Endodermal cell (in vitro differentiated cells): Measurements from ENCODE around the gene PDE7B. TPM values are rescaled to one million over a fixed set of nuclear protein-coding genes. Genes with fewer than 3 reads are reported as not detected.
A peak's percentile ranks its signal among the peaks of the same experiment; 100 is the strongest.

Source experiments
- DNase-seq: peaks from one replicate; pipeline ENCODE4 v3.0.0-alpha.2; 2017
- H3K27ac ChIP-seq: 2 replicates; pipeline ENCODE4 v1.5.1; 2013; ENCODE audit warnings: mild to moderate bottlenecking, low read depth, low read length, moderate library complexity
- H3K27me3 ChIP-seq: 2 replicates; pipeline ENCODE4 v1.6.1; 2013; ENCODE audit warnings: mild to moderate bottlenecking, low read length, moderate library complexity; ENCODE audit not compliant: insufficient read depth, control insufficient read depth, poor library complexity, severe bottlenecking
- H3K36me3 ChIP-seq: 2 replicates; pipeline ENCODE4 v1.7.0; 2013; ENCODE audit warnings: mild to moderate bottlenecking, low read length, moderate library complexity; ENCODE audit not compliant: control insufficient read depth, insufficient read depth
- H3K4me1 ChIP-seq: one replicate; pipeline ENCODE4 v1.7.0; 2013; ENCODE audit warnings: low read length; ENCODE audit not compliant: control insufficient read depth, insufficient read depth
- H3K4me3 ChIP-seq: 2 replicates; pipeline ENCODE4 v1.5.1; 2013; ENCODE audit warnings: mild to moderate bottlenecking, low read length, moderate library complexity
- H3K9ac ChIP-seq: 2 replicates; pipeline ENCODE4 v1.6.1; 2013; ENCODE audit warnings: mild to moderate bottlenecking, low read length, moderate library complexity; ENCODE audit not compliant: poor library complexity, severe bottlenecking; ENCODE audit errors: extremely low read depth
- H3K9me3 ChIP-seq: 2 replicates; pipeline ENCODE4 v1.6.1; 2013; ENCODE audit warnings: mild to moderate bottlenecking, low read length, moderate library complexity; ENCODE audit not compliant: control insufficient read depth
- H3K27ac Mint-ChIP-seq: 2 replicates; pipeline ENCODE4 v1.8.0; 2020; ENCODE audit warnings: mixed read lengths
- H3K27me3 Mint-ChIP-seq: 2 replicates; pipeline ENCODE4 v1.8.0; 2021; ENCODE audit warnings: mild to moderate bottlenecking, mixed read lengths; ENCODE audit not compliant: insufficient read depth
- H3K36me3 Mint-ChIP-seq: 2 replicates; pipeline ENCODE4 v1.8.0; 2020; ENCODE audit warnings: low read depth, mixed read lengths
- H3K4me1 Mint-ChIP-seq: 2 replicates; pipeline ENCODE4 v1.8.0; 2020; ENCODE audit warnings: mixed read lengths
- H3K4me3 Mint-ChIP-seq: 2 replicates; pipeline ENCODE4 v1.8.0; 2020; ENCODE audit warnings: mild to moderate bottlenecking, moderate library complexity, mixed read lengths
- H3K9me3 Mint-ChIP-seq: 2 replicates; pipeline ENCODE4 v1.8.0; 2020; ENCODE audit warnings: mild to moderate bottlenecking, mixed read lengths
- WGBS, 2 experiments: methylation state at CpG; one replicate each; pipeline versions ENCODE4 v1.1.5 to v1.1.7; 2013; ENCODE audit warnings: missing lambda C conversion rate in 2 of 2, mixed read lengths in 1 of 2; ENCODE audit not compliant: insufficient coverage in 1 of 2, insufficient read length in 1 of 2; 5-methylcytosine and 5-hydroxymethylcytosine counted together
- total RNA-seq, 2 donors: library from RNA; stranded (reverse); fragmentation: NEBNext Ultra II Directional in 1 of 2; extraction: Animal tissue kit (Norgen Biotek cat#: 25700) in 1 of 2; gene quantifications; 2 replicates in 1 of 2; 3 replicates in 1 of 2; pipeline ENCODE4 v1.2.1, GENCODE V29; 2021
- TF ChIP-seq, protein P1 (sequence below): fragments of 200-600 bp; sonication (generic); conservative IDR thresholded peaks from 2 replicates; pipeline ENCODE4 v1.5.0; 2021; ENCODE audit warnings: antibody characterized with exemption, mild to moderate bottlenecking

The PDE7B gene
- total RNA-seq, 2 donors from 2014 or later = 0.26 TPM; not detected in 1

- no peaks in the 10 kb centered on the region for H3K27me3 ChIP-seq
- Mint-ChIP-seq H3K36me3 (no peaks in the 10 kb centered on the region), H3K27me3 (no peaks in the 10 kb centered on the region), H3K27ac (no peak overlapping the region), H3K4me3 (no peak overlapping the region), H3K9me3 (peaks cover 3% of the 10 kb centered on the region), H3K4me1 (peaks cover 19% of the 10 kb centered on the region)
- WGBS, 2 experiments = 89% methylated on average over 3 of the region's 3 CpGs; no CpG with 5 or more reads in 1 of the 2 experiments
- no peak overlapping the region for H3K4me3 ChIP-seq
- H3K9me3 ChIP-seq = no peaks in the 10 kb centered on the region
- TF ChIP-seq, protein P1, sequence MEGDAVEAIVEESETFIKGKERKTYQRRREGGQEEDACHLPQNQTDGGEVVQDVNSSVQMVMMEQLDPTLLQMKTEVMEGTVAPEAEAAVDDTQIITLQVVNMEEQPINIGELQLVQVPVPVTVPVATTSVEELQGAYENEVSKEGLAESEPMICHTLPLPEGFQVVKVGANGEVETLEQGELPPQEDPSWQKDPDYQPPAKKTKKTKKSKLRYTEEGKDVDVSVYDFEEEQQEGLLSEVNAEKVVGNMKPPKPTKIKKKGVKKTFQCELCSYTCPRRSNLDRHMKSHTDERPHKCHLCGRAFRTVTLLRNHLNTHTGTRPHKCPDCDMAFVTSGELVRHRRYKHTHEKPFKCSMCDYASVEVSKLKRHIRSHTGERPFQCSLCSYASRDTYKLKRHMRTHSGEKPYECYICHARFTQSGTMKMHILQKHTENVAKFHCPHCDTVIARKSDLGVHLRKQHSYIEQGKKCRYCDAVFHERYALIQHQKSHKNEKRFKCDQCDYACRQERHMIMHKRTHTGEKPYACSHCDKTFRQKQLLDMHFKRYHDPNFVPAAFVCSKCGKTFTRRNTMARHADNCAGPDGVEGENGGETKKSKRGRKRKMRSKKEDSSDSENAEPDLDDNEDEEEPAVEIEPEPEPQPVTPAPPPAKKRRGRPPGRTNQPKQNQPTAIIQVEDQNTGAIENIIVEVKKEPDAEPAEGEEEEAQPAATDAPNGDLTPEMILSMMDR = no peak
- H3K36me3 ChIP-seq = no peaks in the 10 kb centered on the region
- H3K27ac ChIP-seq = no peak overlapping the region
- H3K4me1 ChIP-seq = peaks cover 10% of the 10 kb centered on the region
- no peak for DNase-seq
- H3K9ac ChIP-seq = no peak overlapping the region
These were observed 214.5 kb downstream of the PDE7B start for GRCh38 chr6:136066005-136066404.

- H3K9me3 Mint-ChIP-seq = peaks cover 3% of the 10 kb centered on the region
- DNase-seq = peak; percentile 79
- no peak overlapping the region for H3K27ac ChIP-seq
- no peaks in the 10 kb centered on the region for H3K27me3 Mint-ChIP-seq
- peaks cover 10% of the 10 kb centered on the region for H3K4me1 ChIP-seq
- H3K36me3 Mint-ChIP-seq = no peaks in the 10 kb centered on the region
- H3K4me1 Mint-ChIP-seq = peaks cover 19% of the 10 kb centered on the region
- peak overlapping the region; percentile 98 for H3K27ac Mint-ChIP-seq
- no peaks in the 10 kb centered on the region for H3K27me3 ChIP-seq
- TF ChIP-seq, protein P1 = no peak
- no peaks in the 10 kb centered on the region for H3K36me3 ChIP-seq
- no peak overlapping the region for H3K4me3 ChIP-seq
- H3K9ac ChIP-seq = peak overlapping the region; percentile 64
- peak overlapping the region; percentile 11 for H3K4me3 Mint-ChIP-seq
- H3K9me3 ChIP-seq = no peaks in the 10 kb centered on the region
- 65 to 66% methylated on average over 9 to 10 of the region's 10 CpGs for WGBS, 2 experiments
These were observed 216.3 kb downstream of the PDE7B start for GRCh38 chr6:136067731-136068341.

GRCh38 chr6:136069119-136069518 lies 217.6 kb downstream of the PDE7B start:
- WGBS, 2 experiments = 79 to 100% methylated on average over 2 of the region's 2 CpGs
- no peaks in the 10 kb centered on the region for H3K36me3 Mint-ChIP-seq
- no peaks in the 10 kb centered on the region for H3K9me3 ChIP-seq
- TF ChIP-seq, protein P1 = no peak
- H3K9ac ChIP-seq = peak overlapping the region; percentile 44
- no peak for DNase-seq
- peaks cover 10% of the 10 kb centered on the region for H3K4me1 ChIP-seq
- peaks cover 19% of the 10 kb centered on the region for H3K4me1 Mint-ChIP-seq
- no peaks in the 10 kb centered on the region for H3K36me3 ChIP-seq
- H3K9me3 Mint-ChIP-seq = peaks cover 3% of the 10 kb centered on the region
- peak overlapping the region; percentile 98 for H3K27ac Mint-ChIP-seq
- no peaks in the 10 kb centered on the region for H3K27me3 ChIP-seq
- no peak overlapping the region for H3K27ac ChIP-seq
- no peak overlapping the region for H3K4me3 ChIP-seq
- H3K4me3 Mint-ChIP-seq = no peak overlapping the region
- no peaks in the 10 kb centered on the region for H3K27me3 Mint-ChIP-seq
